GM08714 (cell line): ENCODE data around the gene PRSS2.
"Not testable (repeated sequence)": the region's sequence is repeated elsewhere in the genome, so short reads cannot be mapped to it uniquely, and the experiment has no call there.

Experiments
- H3K4me3 ChIP-seq: fragments of 200-500 bp; sonication (Bioruptor generic); 2 replicates; pipeline ENCODE4 v1.5.1; 2014; ENCODE audit warnings: mild to moderate bottlenecking, low read length, inconsistent platforms
- ZNF274 ChIP-seq: IDR thresholded peaks from 2 replicates; pipeline ENCODE4 v1.6.1; 2012; ENCODE audit warnings: mild to moderate bottlenecking, low read depth, low read length

Gene PRSS2

DNA sequence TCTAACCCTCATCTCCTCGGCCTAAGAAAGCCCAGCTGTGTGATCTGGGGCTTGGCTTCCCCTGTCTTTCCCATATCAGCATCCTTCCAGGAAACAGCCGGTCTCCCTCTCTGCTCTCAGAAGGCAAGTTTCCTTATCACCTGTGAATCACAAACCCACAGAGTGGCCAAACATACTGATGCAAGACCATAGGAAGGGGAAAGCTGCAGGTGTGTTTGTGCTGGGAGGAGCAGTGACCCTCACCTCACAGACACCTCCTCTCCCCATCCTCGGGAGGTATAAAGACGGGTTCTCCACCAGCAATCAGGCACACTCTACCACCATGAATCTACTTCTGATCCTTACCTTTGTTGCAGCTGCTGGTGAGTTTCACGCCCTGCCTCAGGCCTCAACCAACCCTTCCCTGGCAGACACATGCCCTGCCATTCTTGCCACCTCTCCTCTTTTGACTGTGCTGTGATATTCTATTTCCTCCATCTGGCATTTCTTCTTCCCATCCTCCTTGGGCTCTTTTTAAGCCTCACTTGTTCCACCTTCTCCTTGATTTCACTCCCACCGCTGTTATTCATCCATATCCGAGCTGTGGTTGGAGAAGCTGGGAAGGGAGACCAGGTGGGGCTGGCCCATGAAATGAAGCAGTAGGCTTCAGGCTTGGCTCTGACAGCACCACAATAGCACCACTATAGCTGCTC lies at the start of gene PRSS2:
Gene PRSS2, plus strand, starts transcription at position 310 of the 692 bp plus-strand sequence. Its CDS starts 13 bp downstream, at position 323.
- H3K4me3 ChIP-seq = no peak within 1 kb of the TSS
- TF ChIP-seq ZNF274 = no peak

DNA sequence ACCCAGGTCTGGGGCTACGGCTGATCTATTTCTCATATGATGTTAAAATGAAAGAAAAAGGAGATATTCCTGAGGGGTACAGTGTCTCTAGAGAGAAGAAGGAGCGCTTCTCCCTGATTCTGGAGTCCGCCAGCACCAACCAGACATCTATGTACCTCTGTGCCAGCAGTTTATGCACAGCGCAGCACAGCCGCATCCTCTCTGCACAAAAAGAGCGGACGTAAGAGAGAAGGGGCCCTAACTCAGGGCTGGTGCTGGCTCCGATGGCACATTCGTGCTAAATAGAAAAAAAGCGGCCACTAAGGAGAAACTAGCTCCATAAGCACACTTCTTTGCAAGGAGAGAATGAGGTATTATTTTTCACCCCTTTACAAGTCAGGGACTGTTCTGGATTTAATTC lies 49.8 kb upstream of the PRSS2 start:
- peak overlapping the region; percentile 28; the same call in 1 of the 2 replicates for H3K4me3 ChIP-seq
- TF ChIP-seq ZNF274 = no peak

DNA sequence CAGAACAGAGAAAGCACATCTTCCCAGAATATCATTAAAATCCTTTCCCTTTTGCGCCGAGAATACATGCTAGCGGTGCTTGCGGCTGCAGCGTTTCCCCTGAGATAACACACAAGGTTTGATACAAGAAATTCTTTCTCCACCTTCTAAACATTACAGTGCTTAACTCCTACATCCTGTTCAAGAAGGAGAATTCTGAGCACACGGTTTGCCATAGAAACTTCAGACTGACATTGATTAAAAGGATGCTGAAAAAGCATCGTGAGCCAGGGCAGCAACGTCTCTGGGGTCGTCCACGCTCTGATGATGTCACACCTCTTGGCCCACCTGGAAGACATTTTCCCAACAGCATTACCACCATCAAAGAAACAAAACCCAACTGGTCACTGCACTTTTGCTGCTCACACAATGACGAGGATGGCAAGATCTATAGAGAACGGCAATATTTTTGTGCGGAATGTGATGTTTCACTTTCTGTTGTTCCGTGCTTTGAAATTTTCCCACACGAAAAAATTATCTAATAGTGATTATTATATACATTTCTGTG lies 48.4 kb upstream of the PRSS2 start:
- H3K4me3 ChIP-seq = peak overlapping the region; percentile 60; the same call in 1 of the 2 replicates
- no peak for TF ChIP-seq ZNF274

DNA sequence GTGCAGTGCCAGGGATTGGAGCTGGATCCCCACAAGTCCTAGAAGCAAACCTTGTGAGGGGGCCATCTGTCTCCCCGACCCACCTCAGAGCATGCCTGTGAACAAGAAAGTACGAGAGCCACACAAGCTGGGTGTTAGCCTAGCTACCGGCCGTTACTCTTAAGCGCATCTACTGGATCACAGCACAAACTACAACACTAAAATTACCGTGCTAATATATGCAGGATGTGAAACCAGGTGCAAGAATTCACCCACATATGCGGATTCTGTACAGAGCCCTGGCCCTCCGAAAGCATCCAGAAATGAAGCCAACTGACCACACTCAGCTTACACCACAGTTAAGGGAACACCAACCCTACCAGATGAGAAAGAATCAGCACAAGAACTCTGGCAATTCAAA lies 37.5 kb upstream of the PRSS2 start:
- no peak for TF ChIP-seq ZNF274

DNA sequence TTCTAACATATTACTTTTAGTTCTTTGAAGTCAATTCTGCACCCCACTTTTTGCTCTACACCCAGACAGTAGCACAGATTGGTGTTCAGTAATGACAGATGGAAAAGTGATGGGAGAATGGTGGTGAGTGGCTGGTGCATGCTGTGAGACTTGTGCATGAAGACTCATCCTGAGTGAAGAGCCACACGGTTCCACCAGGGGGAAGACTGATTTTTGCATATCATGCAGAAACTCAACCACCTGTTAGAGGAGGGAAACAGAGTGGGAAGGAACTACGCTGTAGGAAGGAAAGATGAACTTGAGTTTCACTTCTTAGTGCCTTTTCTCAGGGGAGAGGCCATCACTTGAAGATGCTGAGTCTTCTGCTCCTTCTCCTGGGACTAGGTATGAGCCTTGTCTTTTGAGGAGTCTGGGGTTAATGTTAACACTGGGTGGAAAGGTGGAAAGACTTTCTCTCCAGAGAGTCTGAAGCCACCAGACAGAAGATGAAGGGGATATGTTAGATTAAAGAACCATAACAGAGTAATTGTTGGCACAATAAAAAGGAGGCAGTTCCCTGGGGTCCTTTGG lies 30.8 kb upstream of the PRSS2 start:
- no peak overlapping the region for H3K4me3 ChIP-seq
- no peak for TF ChIP-seq ZNF274

More for the DNA sequence above, 37.5 kb upstream of the PRSS2 start:
- H3K4me3 ChIP-seq = no peak overlapping the region

DNA sequence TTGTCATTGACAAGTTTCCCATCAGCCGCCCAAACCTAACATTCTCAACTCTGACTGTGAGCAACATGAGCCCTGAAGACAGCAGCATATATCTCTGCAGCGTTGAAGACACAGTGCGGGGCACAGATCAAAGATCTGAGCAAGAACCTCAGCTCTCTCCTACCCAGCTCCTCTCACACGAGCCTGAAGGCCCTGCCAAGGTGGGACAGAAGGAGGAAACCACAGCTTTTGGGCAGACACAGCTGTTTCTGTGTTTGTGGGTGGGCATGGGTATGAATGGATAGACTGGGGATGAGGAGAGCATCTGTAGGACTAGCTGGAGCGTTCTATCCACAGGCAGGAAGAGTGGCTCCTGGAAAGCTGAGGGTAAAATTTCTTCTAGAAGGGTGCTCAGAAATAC lies 30.0 kb upstream of the PRSS2 start:
- TF ChIP-seq ZNF274 = no peak
- no peak overlapping the region for H3K4me3 ChIP-seq

DNA sequence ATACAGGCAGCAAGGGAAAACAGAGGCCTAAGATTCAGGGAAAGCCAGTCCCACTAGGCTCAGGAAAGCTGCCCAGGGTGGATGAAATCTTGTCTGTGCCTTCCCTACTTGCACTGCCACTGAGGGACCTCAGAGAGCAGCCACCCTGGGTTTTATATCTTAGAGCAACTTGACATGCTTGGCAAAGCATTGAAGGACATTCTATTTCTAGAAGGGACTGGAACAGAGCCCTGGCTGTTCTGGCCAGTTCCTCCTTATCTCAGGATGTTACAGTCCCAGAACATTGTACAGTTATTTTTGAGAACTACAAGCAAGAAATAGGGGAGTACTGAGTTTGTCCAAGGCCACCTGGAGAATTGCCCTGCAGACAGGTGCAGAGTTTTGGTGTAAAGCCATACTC lies 28.8 kb upstream of the PRSS2 start:
- H3K4me3 ChIP-seq = not testable (repeated sequence)

DNA sequence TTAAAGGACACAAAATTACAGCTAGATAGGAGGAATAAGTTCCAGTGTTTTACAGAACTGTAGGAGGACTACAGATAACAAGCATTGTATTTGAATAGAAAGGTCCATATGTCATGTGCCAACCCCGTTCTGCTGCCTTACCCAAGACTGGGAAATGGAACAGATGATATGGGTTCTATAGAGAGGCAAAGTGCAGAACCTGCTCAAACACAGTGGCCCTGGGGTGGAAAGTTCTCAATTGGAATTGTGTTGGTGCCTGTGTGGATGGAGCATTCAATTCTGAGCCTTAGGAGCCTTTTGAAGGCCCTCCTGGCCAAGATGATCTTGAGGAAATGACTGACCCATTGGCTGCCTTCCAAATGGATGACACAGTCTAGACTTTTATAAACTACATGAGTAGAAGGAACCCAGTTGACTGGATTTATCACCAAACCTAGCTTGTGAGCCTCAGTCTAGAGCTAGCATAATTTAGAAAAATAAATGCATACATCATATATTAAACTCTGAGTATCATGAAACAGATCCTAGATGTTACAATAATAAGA lies 25.6 kb upstream of the PRSS2 start:
- H3K4me3 ChIP-seq = no peak overlapping the region
- no peak for TF ChIP-seq ZNF274

DNA sequence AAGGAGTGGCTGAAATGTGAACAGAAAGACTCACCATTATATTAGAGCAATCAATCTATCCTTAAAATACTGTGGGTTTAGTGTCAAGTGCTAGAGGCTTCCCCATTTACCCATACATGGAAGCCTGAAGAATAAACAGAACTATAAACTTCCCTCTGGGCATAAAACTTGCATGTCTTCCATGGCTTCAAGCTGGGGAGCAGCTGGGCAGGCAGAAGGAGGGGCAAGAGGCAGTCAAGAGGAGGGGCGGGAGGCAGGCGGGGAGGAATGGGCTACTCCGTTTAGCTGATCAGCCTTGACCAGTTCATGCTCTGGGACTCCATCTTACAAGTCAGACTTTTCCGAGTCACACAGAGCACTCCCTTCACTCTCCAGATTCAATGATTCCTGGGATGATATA lies 25.0 kb upstream of the PRSS2 start:
- no peak for TF ChIP-seq ZNF274
- no peak overlapping the region for H3K4me3 ChIP-seq

DNA sequence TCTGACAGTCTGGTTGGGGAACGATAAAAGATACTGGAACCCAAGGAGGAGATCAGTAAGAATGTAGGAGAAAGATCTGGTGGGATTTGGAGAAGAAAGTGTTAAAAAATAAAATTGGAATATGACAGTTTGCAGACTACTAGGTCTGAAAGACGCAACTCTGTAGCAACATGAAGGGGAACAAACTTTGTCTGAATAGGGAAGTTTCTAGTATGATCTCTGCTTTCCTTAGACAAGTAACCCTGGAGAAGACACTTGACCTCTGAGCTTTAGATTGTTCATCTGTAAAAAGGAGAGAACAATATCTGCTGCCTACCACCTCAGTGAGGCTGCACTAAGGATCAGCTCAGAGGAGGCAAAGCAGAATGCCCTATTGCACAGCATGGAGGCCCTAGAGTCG lies 24.5 kb upstream of the PRSS2 start:
- H3K4me3 ChIP-seq = no peak overlapping the region
- TF ChIP-seq ZNF274 = no peak

DNA sequence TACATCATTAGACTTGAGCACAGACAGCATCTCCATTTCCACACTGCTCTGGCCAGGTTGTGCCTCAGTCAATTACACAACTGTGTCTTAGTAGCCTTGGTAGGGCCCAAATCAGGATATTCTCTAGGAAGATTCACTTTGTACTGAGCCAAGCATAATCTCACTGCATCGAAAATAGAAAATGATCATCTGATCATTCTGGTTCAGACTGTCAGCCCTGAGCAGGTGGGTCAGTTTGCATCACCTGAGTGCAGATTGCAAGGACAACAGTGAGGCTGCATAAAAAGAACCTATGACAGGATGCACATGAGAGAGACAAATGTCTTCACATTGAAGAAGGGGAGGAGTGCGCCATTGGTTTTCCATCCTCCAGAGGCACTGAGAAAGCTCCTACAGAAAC lies 22.4 kb upstream of the PRSS2 start:
- not testable (repeated sequence) for H3K4me3 ChIP-seq

DNA sequence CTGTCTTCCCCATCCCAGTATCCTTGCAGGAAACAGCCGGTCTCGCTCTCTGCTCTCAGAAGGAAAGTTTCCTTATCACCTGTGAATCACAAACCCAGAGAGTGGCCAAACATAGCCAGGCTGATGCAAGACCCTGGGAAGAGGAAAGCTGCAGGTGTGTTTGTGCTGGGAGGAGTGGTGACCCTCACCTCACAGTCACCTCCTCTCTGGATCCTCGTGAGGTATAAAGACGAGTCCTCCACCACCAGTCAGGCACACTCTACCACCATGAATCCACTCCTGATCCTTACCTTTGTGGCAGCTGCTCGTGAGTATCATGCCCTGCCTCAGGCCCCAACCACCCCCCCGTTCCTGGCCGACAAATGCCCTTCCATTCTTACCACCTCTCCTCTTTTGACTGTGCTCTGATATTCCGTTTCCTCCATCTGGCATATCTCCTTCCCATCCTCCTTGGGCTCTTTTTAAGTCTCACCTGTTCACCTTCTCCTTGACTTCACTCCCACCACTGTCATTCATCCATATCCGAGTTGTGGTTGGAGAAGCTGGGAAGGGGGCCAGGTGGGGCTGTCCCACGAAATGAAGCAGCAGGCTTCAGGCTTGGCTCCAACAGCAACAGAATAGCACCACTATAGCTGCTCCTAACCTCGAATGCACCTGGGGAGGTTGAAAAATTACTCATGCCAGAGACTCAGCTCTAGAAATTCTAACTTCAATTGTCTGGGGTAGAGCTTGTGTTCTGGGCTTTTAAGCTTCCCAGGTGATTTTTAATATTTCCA lies 21.4 kb upstream of the PRSS2 start, which contains the start of gene PRSS1:
Gene PRSS1, plus strand, starts transcription at position 255 of the 776 bp plus-strand sequence. Its CDS starts 13 bp downstream, at position 268.
- no peak for TF ChIP-seq ZNF274

DNA sequence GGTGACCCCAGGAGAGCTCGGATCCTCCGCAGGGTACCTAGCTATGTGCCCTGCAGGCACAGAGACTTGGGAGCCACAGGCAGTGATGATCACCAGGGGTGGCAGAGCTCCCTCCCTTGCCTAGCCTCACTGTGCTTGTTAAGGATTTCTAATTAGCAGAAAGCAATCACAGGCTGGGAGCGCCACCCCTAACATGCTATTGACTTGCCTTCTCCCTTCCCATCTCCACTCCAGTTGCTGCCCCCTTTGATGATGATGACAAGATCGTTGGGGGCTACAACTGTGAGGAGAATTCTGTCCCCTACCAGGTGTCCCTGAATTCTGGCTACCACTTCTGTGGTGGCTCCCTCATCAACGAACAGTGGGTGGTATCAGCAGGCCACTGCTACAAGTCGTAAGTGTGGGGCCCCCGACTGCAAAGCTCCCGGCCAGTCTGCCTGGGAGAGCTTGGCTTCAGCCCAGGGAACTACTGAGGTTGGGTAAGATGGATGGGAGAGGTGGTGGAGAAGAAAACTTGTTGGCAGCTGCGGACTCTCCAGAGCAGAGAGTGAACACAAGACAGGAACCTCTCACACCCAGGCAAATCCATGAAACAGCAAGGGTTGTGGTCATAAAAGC lies 20.3 kb upstream of the PRSS2 start:
- no peak overlapping the region for H3K4me3 ChIP-seq
- TF ChIP-seq ZNF274 = no peak

More for the DNA sequence above, 21.4 kb upstream of the PRSS2 start, which contains the start of gene PRSS1:
- no peak within 1 kb of the TSS for H3K4me3 ChIP-seq

DNA sequence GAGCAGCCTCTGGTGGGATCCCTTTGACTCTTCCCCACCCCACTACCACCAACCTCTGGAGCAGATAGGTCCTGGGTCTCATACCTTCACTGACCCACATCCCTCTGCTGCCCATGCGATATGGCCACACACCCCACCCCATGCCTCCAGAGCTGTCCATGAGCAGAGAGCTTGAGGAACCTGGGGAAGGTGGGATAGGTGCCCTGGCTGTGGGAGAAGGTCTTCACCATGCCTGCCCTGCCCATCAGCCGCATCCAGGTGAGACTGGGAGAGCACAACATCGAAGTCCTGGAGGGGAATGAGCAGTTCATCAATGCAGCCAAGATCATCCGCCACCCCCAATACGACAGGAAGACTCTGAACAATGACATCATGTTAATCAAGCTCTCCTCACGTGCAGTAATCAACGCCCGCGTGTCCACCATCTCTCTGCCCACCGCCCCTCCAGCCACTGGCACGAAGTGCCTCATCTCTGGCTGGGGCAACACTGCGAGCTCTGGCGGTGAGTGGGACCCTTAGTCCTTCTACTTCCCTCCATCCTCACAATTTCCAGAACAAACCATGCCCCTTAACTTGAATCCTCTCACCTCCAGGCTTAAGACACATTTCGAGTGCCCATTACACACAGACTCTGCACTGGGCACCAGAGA lies 19.1 kb upstream of the PRSS2 start:
- not testable (repeated sequence) for H3K4me3 ChIP-seq
